Stomach (tissue), 4 donors: Measurements from ENCODE around the gene CLIC6.

Experiments
- CTCF ChIP-seq, 7 experiments: fragments of 450-650 bp in 4 of 7; fragments of 200-600 bp in 3 of 7; sonication (generic) in 3 of 7; IDR thresholded peaks; one replicate each; pipeline ENCODE4 v1.5.1; 2016 to 2019; ENCODE audit warnings: antibody characterized with exemption in 7 of 7, control low read depth in 2 of 7, mild to moderate bottlenecking in 1 of 7
- POLR2A ChIP-seq, 4 donors: fragments of 450-650 bp; IDR thresholded peaks; one replicate each; pipeline ENCODE4 v1.6.1; 2016; ENCODE audit warnings: antibody characterized with exemption in 4 of 4, control low read depth in 2 of 4, mild to moderate bottlenecking in 1 of 4, moderate library complexity in 1 of 4
- POLR2AphosphoS5 ChIP-seq, 3 donors: sonication (generic); formaldehyde crosslinking; IDR thresholded peaks; one replicate each; pipeline ENCODE4 v1.6.1; 2016; ENCODE audit warnings: antibody characterized with exemption in 3 of 3

- TF ChIP-seq CTCF (IDR thresholded peaks at IDR 0.05): no peak
- no peak for TF ChIP-seq POLR2A (IDR thresholded peaks at IDR 0.05)
- no peak for TF ChIP-seq POLR2AphosphoS5 (IDR thresholded peaks at IDR 0.05)
Observed at GRCh38 chr21:34625030-34625593, 43.7 kb upstream of the CLIC6 start.
